HG02798 (cell line): Measurements from ENCODE around the gene EXOC5.
"Not testable (repeated sequence)": the region's sequence is repeated elsewhere in the genome, so short reads cannot be mapped to it uniquely, and the experiment has no call there.

Experiments used
- ATAC-seq: cut with Tn5 transposase; IDR thresholded peaks from one replicate; pipeline ENCODE4 v1.9.1; 2021; ENCODE audit warnings: mild to moderate bottlenecking; ENCODE audit not compliant: unreplicated experiment, poor library complexity

EXOC5 gene

GRCh38 chr14:57261604-57262003, 7.1 kb downstream of the EXOC5 start:
- ATAC-seq, result no peak

- ATAC-seq, result no peak
Observed at GRCh38 chr14:57259672-57260071, 9.0 kb downstream of the EXOC5 start.

GRCh38 chr14:57258221-57258620, 10.5 kb downstream of the EXOC5 start:
- ATAC-seq, result not testable (repeated sequence)

- ATAC-seq, result peak; percentile 69
Observed at GRCh38 chr14:57254884-57255283, 13.8 kb downstream of the EXOC5 start.

GRCh38 chr14:57246933-57247657, 21.6 kb downstream of the EXOC5 start:
- ATAC-seq, result no peak

GRCh38 chr14:57245941-57246340, 22.8 kb downstream of the EXOC5 start:
- no peak for ATAC-seq

- ATAC-seq, result no peak
Observed at GRCh38 chr14:57244106-57244505, 24.6 kb downstream of the EXOC5 start.

- ATAC-seq, result no peak
Observed at GRCh38 chr14:57243320-57243719, 25.4 kb downstream of the EXOC5 start.

- not testable (repeated sequence) for ATAC-seq
Observed at GRCh38 chr14:57240115-57240514, 28.6 kb downstream of the EXOC5 start.

- ATAC-seq, result no peak
Observed at GRCh38 chr14:57232006-57232405, 36.7 kb downstream of the EXOC5 start.

- ATAC-seq, result not testable (repeated sequence)
Observed at GRCh38 chr14:57228320-57228719, 40.4 kb downstream of the EXOC5 start.

- ATAC-seq, result no peak
Observed at GRCh38 chr14:57227083-57227482, 41.6 kb downstream of the EXOC5 start.

- ATAC-seq, result no peak
Observed at GRCh38 chr14:57221931-57222330, 46.8 kb downstream of the EXOC5 start.

GRCh38 chr14:57212919-57213318, 55.8 kb downstream of the EXOC5 start:
- ATAC-seq, result no peak

- ATAC-seq, result no peak
Observed at GRCh38 chr14:57209561-57209960, 59.1 kb downstream of the EXOC5 start.

- no peak for ATAC-seq
Observed at GRCh38 chr14:57205938-57206337, 62.8 kb downstream of the EXOC5 start.

- ATAC-seq, result not testable (repeated sequence)
Observed at GRCh38 chr14:57202672-57203071, 66.0 kb downstream of the EXOC5 start.

- no peak for ATAC-seq
Observed at GRCh38 chr14:57199921-57200320, 68.8 kb downstream of the EXOC5 start.

GRCh38 chr14:57189070-57189469, 79.6 kb downstream of the EXOC5 start:
- no peak for ATAC-seq

GRCh38 chr14:57182760-57183503, 85.8 kb downstream of the EXOC5 start:
- no peak for ATAC-seq

GRCh38 chr14:57179273-57179672, 89.4 kb downstream of the EXOC5 start:
- ATAC-seq, result no peak

GRCh38 chr14:57174466-57174865, 94.2 kb downstream of the EXOC5 start:
- no peak for ATAC-seq
